ENCODE measurements around the gene AREL1. TPM values are rescaled to one million over a fixed set of nuclear protein-coding genes. Genes with fewer than 3 reads are reported as not detected.

AREL1 gene
- total RNA-seq, 1 experiment from 2014 or later: 45.9 TPM

GRCh38 chr14:74660863-74661262 is 52.0 kb downstream of the AREL1 start:
- intact Hi-C loops (cut with micrococcal nuclease): no loop called here
- no peak overlapping the region for H3K27ac ChIP-seq (ENCODE audit: low read depth, low read length)
- ChIA-PET CTCF (no interaction called here), POLR2A (no interaction called here), RAD21 (ENCODE audit: low non-redundant PET in 1 of 2, low total read pairs in 2 of 2, uncharacterized antibody in 2 of 2, unreplicated experiment in 2 of 2) (no interaction called here)
- H3K9ac ChIP-seq (ENCODE audit: low read length): no peak overlapping the region
- no peak overlapping the region for H3K4me3 ChIP-seq (replicated peaks in 1 of 2; ENCODE audit: low read depth in 1 of 2, low read length in 2 of 2)
- no peaks in the 10 kb centered on the region for H3K9me2 ChIP-seq (ENCODE audit: insufficient read depth)
- no peak for TF ChIP-seq CBX3 (IDR thresholded peaks at IDR 0.05; ENCODE audit: low read depth)
- TF ChIP-seq REST (IDR thresholded peaks at IDR 0.05; ENCODE audit: low read depth): peak; percentile 40
- no TSS peak for BruUV-seq (replicated peaks)
- H3K36me3 ChIP-seq (ENCODE audit: control insufficient read depth in 1 of 2, insufficient read depth in 2 of 2, low read length in 2 of 2): peaks cover 18 to 23% of the 10 kb centered on the region in 2 experiments; a peak in 3 of 4 replicates
- H3K4me1 ChIP-seq (ENCODE audit: control insufficient read depth in 1 of 2, insufficient read depth in 2 of 2, low read length in 2 of 2): no peaks in the 10 kb centered on the region; a peak in 1 of 4 replicates
- no peaks in the 10 kb centered on the region for H3K9me3 ChIP-seq (ENCODE audit: control insufficient read depth in 1 of 2, insufficient read depth in 1 of 2, low read depth in 1 of 2, low read length in 2 of 2)
- H3K79me2 ChIP-seq (ENCODE audit: insufficient read depth, low read length): no peaks in the 10 kb centered on the region
- no peak for ATAC-seq
- H4K20me1 ChIP-seq (ENCODE audit: insufficient read depth): no peaks in the 10 kb centered on the region
- no peak overlapping the region for H2AFZ ChIP-seq (ENCODE audit: low read depth, low read length, poor library complexity, severe bottlenecking)
- no peak for DNase-seq (ENCODE audit: low read depth, low spot score)
- H3K27me3 ChIP-seq (ENCODE audit: insufficient read depth, low read length): no peaks in the 10 kb centered on the region
- no peak overlapping the region for H3K4me2 ChIP-seq (ENCODE audit: low read length)

- no peaks in the 10 kb centered on the region for H4K20me1 ChIP-seq (ENCODE audit: insufficient read depth)
- no peak overlapping the region for H3K27ac ChIP-seq (ENCODE audit: low read depth, low read length)
- no peaks in the 10 kb centered on the region for H3K27me3 ChIP-seq (ENCODE audit: insufficient read depth, low read length)
- TF ChIP-seq EZH2 (IDR thresholded peaks at IDR 0.05) (no peak), SIN3A (IDR thresholded peaks at IDR 0.05; ENCODE audit: low read depth) (no peak), CBX3 (IDR thresholded peaks at IDR 0.05; ENCODE audit: low read depth) (no peak), JUND (IDR thresholded peaks at IDR 0.05) (no peak), SP1 (IDR thresholded peaks at IDR 0.05; ENCODE audit: low read depth) (no peak), RAD21 (IDR thresholded peaks at IDR 0.05; ENCODE audit: low read depth) (no peak), REST (IDR thresholded peaks at IDR 0.05; ENCODE audit: low read depth) (no peak), SRF (IDR thresholded peaks at IDR 0.05; ENCODE audit: low read depth) (no peak), MAX (IDR thresholded peaks at IDR 0.05) (no peak)
- no peak overlapping the region for H2AFZ ChIP-seq (ENCODE audit: low read depth, low read length, poor library complexity, severe bottlenecking)
- ChIA-PET POLR2A (no interaction called here), CTCF (no interaction called here), RAD21 (ENCODE audit: low non-redundant PET in 1 of 2, low total read pairs in 2 of 2, uncharacterized antibody in 2 of 2, unreplicated experiment in 2 of 2) (no interaction called here)
- BruUV-seq (replicated peaks): no TSS peak
- ATAC-seq: no peak
- H3K36me3 ChIP-seq (ENCODE audit: control insufficient read depth in 1 of 2, insufficient read depth in 2 of 2, low read length in 2 of 2): peaks cover 17% of the 10 kb centered on the region in 2 experiments; a peak in 3 of 4 replicates
- no peak overlapping the region for H3K4me2 ChIP-seq (ENCODE audit: low read length)
- H3K4me1 ChIP-seq (ENCODE audit: control insufficient read depth in 1 of 2, insufficient read depth in 2 of 2, low read length in 2 of 2): no peaks in the 10 kb centered on the region; a peak in 1 of 4 replicates
- H3K9me2 ChIP-seq (ENCODE audit: insufficient read depth): no peaks in the 10 kb centered on the region
- no peak overlapping the region for H3K4me3 ChIP-seq (replicated peaks in 1 of 2; ENCODE audit: low read depth in 1 of 2, low read length in 2 of 2)
- no peak for DNase-seq (ENCODE audit: low read depth, low spot score)
- intact Hi-C loops (cut with micrococcal nuclease): no loop called here
- no peak overlapping the region for H3K9ac ChIP-seq (ENCODE audit: low read length)
- H3K79me2 ChIP-seq (ENCODE audit: insufficient read depth, low read length): no peaks in the 10 kb centered on the region
- no peaks in the 10 kb centered on the region for H3K9me3 ChIP-seq (ENCODE audit: control insufficient read depth in 1 of 2, insufficient read depth in 1 of 2, low read depth in 1 of 2, low read length in 2 of 2)
These were observed 52.7 kb downstream of the AREL1 start for GRCh38 chr14:74660167-74660566.
